Colonic mucosa (tissue), 4 donors: ENCODE data around the gene MAOB. TPM values are rescaled to one million over a fixed set of nuclear protein-coding genes. Genes with fewer than 3 reads are reported as not detected.
A peak's percentile ranks its signal among the peaks of the same experiment; 100 is the strongest.

ENCODE experiments used
- DNase-seq: peaks from one replicate; pipeline ENCODE4 v3.0.0-alpha.2; 2020
- H3K27ac ChIP-seq: fragments of 200-600 bp; one replicate; pipeline ENCODE4 v1.8.0; 2021
- H3K27me3 ChIP-seq: fragments of 200-600 bp; one replicate; pipeline ENCODE4 v1.8.0; 2021
- H3K36me3 ChIP-seq: fragments of 200-600 bp; one replicate; pipeline ENCODE4 v1.8.0; 2021
- H3K4me1 ChIP-seq: fragments of 200-600 bp; one replicate; pipeline ENCODE4 v1.8.0; 2021; ENCODE audit warnings: mild to moderate bottlenecking
- H3K4me3 ChIP-seq: fragments of 200-600 bp; one replicate; pipeline ENCODE4 v1.8.0; 2021
- H3K9ac ChIP-seq, 2 donors: one replicate each; pipeline ENCODE4 v1.7.0; 2013; ENCODE audit warnings: control low read depth in 2 of 2, low read depth in 2 of 2, low read length in 2 of 2
- H3K9me3 ChIP-seq: fragments of 200-600 bp; one replicate; pipeline ENCODE4 v1.8.0; 2021
- CTCF ChIP-seq: fragments of 200-600 bp; IDR thresholded peaks from one replicate; pipeline ENCODE4 v1.8.0; 2022; ENCODE audit warnings: antibody characterized with exemption, mild to moderate bottlenecking
- intact Hi-C: fragments of 100-400 bp; cut with DNase I; formaldehyde crosslinking; loops from one replicate; pipeline ENCODE4 v1.14.1; 2022
- total RNA-seq, 2 donors: library from RNA; stranded (reverse); fragmentation: NEBNext Ultra II Directional in 1 of 2; extraction: Animal tissue kit (Norgen Biotek cat#: 25700) in 1 of 2; gene quantifications; one replicate each; pipeline ENCODE4 v1.2.1, GENCODE V29; 2021
- donor health status: healthy.
- donor health status: DM: no; HTN: no; CAD: no.
- donor health status: DM: no; HTN: no; CAD: no.

Gene MAOB
- total RNA-seq, 2 donors from 2014 or later: 4.4 to 9.2 TPM

GRCh38 chrX:43846558-43846957 is 35.7 kb downstream of the MAOB start:
- no peak for DNase-seq
- H3K9ac ChIP-seq: no peak overlapping the region
- intact Hi-C loops: no loop called here
- peaks cover 3% of the 10 kb centered on the region for H3K27me3 ChIP-seq
- no peaks in the 10 kb centered on the region for H3K9me3 ChIP-seq
- H3K36me3 ChIP-seq: no peaks in the 10 kb centered on the region
- H3K4me1 ChIP-seq: no peaks in the 10 kb centered on the region
- no peak for TF ChIP-seq CTCF
- H3K4me3 ChIP-seq: no peak overlapping the region
- H3K27ac ChIP-seq: no peak overlapping the region

- Histone ChIP-seq H3K4me1 (no peaks in the 10 kb centered on the region), H3K27me3 (no peaks in the 10 kb centered on the region), H3K27ac (no peak overlapping the region), H3K9ac (no peak overlapping the region), H3K4me3 (no peak overlapping the region), H3K36me3 (no peaks in the 10 kb centered on the region), H3K9me3 (no peaks in the 10 kb centered on the region)
- intact Hi-C loops: no loop called here
- TF ChIP-seq CTCF: no peak
- DNase-seq: no peak
These were observed 36.5 kb downstream of the MAOB start for GRCh38 chrX:43845776-43846175.

- no peaks in the 10 kb centered on the region for H3K36me3 ChIP-seq
- no peak overlapping the region for H3K9ac ChIP-seq
- H3K4me3 ChIP-seq: no peak overlapping the region
- intact Hi-C loops: no loop called here
- H3K4me1 ChIP-seq: no peaks in the 10 kb centered on the region
- H3K27me3 ChIP-seq: no peaks in the 10 kb centered on the region
- no peak for TF ChIP-seq CTCF
- no peaks in the 10 kb centered on the region for H3K9me3 ChIP-seq
- DNase-seq: no peak
- no peak overlapping the region for H3K27ac ChIP-seq
These were observed 42.0 kb downstream of the MAOB start for GRCh38 chrX:43840265-43840664.

GRCh38 chrX:43836435-43837184 is 45.6 kb downstream of the MAOB start:
- peak; percentile 67 for TF ChIP-seq CTCF
- DNase-seq: no peak

GRCh38 chrX:43835559-43835958 is 46.7 kb downstream of the MAOB start:
- DNase-seq: no peak
- Histone ChIP-seq H3K9ac (no peak overlapping the region), H3K27ac (no peak overlapping the region), H3K4me1 (no peaks in the 10 kb centered on the region), H3K4me3 (no peak overlapping the region), H3K27me3 (no peaks in the 10 kb centered on the region), H3K9me3 (no peaks in the 10 kb centered on the region), H3K36me3 (no peaks in the 10 kb centered on the region)
- no peak for TF ChIP-seq CTCF
- intact Hi-C loops: loop anchor here (5.0 kb wide), 1 partner anchor 102 kb away; no protein-coding TSS in a partner anchor

More at GRCh38 chrX:43836435-43837184, 45.6 kb downstream of the MAOB start:
- Histone ChIP-seq H3K9ac (no peak overlapping the region), H3K4me1 (no peaks in the 10 kb centered on the region), H3K4me3 (no peak overlapping the region), H3K9me3 (no peaks in the 10 kb centered on the region), H3K27ac (no peak overlapping the region), H3K27me3 (no peaks in the 10 kb centered on the region), H3K36me3 (no peaks in the 10 kb centered on the region)
- intact Hi-C loops: loop anchor here (5.0 kb wide), 1 partner anchor 101 kb away; no protein-coding TSS in a partner anchor
